AG09309 (cell line): ENCODE results near the gene FHL2.
"Not testable (repeated sequence)": the region's sequence is repeated elsewhere in the genome, so short reads cannot be mapped to it uniquely, and the experiment has no call there.

Source experiments
- DNase-seq: peaks from one replicate; pipeline ENCODE4 v3.0.0-alpha.2; 2010; ENCODE audit warnings: low read depth
- H3K4me3 ChIP-seq: 2 replicates; pipeline ENCODE4 v1.5.1; 2011; ENCODE audit warnings: mild to moderate bottlenecking, low read depth, low read length, moderate library complexity; ENCODE audit not compliant: control insufficient read depth
- TF ChIP-seq, protein P1 (sequence below): IDR thresholded peaks from 2 replicates; pipeline ENCODE4 v1.5.1; 2011; ENCODE audit warnings: mild to moderate bottlenecking, low read depth, low read length, inconsistent platforms; ENCODE audit not compliant: insufficient read depth, control insufficient read depth; ENCODE audit errors: missing control alignments

FHL2 gene

DNA sequence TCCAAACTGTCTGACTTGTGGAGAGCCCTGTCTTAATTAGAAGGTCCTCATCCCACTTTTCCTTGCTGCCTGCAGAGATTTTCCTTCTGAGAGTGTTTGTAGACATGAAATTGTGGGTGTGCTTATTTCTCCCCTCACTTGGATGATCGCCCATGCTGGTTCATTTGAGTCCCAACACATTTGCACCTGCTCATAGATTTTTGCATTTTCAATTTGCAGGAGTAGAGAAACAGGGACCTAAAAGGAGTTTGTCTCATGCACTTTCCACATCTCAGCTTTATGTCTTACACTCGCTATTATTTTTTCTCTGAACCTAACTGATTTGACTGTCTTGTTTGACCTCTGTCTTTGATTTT is 33.2 kb upstream of the FHL2 start:
- DNase-seq, result no peak
- TF ChIP-seq, protein P1, sequence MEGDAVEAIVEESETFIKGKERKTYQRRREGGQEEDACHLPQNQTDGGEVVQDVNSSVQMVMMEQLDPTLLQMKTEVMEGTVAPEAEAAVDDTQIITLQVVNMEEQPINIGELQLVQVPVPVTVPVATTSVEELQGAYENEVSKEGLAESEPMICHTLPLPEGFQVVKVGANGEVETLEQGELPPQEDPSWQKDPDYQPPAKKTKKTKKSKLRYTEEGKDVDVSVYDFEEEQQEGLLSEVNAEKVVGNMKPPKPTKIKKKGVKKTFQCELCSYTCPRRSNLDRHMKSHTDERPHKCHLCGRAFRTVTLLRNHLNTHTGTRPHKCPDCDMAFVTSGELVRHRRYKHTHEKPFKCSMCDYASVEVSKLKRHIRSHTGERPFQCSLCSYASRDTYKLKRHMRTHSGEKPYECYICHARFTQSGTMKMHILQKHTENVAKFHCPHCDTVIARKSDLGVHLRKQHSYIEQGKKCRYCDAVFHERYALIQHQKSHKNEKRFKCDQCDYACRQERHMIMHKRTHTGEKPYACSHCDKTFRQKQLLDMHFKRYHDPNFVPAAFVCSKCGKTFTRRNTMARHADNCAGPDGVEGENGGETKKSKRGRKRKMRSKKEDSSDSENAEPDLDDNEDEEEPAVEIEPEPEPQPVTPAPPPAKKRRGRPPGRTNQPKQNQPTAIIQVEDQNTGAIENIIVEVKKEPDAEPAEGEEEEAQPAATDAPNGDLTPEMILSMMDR, result no peak
- H3K4me3 ChIP-seq, result no peak overlapping the region

- DNase-seq, result no peak
- TF ChIP-seq, protein P1, result no peak
- no peak overlapping the region for H3K4me3 ChIP-seq
Measured at GRCh38 chr2:105431367-105432043, 32.7 kb upstream of the FHL2 start.

DNA sequence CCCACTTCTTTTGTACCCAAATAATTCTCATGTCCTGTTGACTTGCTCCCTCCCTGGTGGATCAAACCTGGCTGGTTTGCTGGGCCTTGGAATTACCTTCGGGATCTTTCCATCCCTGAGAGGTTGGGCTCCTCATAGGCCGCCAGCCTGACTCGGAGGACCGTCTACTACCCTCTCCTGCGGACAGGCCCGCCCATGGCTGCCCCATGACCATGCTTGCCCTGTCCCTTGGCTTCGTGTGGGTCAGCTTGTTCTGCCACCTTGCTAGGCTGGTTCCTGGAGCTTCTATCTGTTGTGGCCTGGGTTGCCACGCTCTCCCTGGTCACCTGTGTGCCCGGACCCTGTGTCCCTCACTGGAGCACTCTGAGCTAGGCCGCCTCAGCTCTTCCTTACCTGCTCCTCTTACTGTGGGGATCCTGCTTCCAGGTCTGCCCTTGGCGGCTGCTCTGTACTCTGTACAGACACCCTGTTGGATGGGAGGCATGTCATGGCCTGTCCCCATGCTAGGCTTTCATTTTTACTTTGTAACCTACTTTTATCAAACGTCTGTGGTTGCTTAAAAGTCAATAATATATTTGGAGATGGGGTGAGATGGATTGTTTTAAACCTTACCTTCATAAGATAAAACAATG is 29.7 kb upstream of the FHL2 start:
- TF ChIP-seq, protein P1, result no peak
- H3K4me3 ChIP-seq, result no peak overlapping the region
- DNase-seq, result no peak

GRCh38 chr2:105427485-105427884 is 28.6 kb upstream of the FHL2 start:
- DNase-seq, result no peak
- H3K4me3 ChIP-seq, result no peak overlapping the region
- TF ChIP-seq, protein P1, result no peak

DNA sequence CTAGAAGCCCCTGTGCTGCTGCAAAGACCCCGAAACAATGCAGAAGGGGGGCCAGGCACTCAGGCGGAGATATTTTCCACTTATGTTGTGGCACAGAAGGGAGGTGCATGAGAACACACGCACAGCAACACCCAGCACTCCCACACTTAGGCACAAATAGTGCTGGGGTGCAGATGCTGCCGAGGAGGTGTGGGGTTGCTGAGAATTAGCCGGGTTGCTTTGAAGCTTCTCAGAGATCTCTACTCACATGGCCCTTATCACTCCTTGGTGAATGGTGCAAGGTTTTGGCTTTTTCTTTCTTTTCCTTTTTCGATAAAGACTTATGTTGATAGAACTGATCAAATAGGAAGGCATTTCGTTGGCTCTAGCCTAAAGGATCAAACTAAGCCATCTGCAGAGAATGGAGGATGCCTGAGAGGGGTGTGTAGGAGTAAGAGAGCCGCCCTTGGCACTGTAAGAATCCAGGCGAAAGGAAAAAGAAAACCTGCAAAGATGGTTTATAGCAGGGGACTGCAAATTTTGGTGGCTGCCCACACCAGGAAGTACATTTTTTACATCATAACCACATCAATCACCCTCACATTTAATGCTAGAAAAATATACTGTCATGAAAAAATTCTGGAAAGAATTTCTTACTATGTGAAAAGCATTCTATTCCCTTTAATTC is 27.9 kb upstream of the FHL2 start:
- no peak for DNase-seq
- TF ChIP-seq, protein P1, result no peak
- no peak overlapping the region for H3K4me3 ChIP-seq

DNA sequence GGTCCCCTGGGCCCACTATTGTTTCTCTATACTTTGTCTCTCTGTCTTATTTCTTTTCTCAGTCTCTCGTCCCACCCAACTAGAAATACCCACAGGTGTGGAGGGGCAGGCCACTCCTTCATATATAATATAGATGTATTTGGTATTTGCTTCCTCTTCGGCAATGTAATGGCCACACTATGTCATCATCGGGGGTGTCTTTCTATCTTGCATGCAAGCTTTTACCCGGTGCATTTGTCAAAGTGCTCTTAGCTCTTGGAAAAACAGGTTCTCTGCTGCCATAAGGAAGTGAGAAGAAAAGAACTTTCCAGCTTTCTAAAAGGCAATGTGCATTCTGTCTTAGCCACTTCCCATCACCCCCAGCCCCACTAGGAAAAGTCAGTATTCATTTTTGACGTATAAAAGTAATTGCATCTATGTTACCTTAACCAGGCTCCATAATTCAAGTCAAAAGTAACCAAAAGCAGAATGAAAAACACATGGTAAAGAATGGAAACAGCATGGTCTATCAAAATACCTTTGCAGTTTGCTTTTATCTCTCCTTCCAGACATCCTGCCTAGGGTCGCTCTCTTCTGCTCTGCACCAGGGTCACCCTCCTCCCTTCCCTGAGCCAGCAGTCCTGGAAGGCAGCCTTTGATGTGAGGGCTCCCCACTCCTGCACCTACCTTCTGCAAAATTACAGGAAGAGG is 27.2 kb upstream of the FHL2 start:
- no peak for DNase-seq
- TF ChIP-seq, protein P1, result no peak
- no peak overlapping the region for H3K4me3 ChIP-seq

DNA sequence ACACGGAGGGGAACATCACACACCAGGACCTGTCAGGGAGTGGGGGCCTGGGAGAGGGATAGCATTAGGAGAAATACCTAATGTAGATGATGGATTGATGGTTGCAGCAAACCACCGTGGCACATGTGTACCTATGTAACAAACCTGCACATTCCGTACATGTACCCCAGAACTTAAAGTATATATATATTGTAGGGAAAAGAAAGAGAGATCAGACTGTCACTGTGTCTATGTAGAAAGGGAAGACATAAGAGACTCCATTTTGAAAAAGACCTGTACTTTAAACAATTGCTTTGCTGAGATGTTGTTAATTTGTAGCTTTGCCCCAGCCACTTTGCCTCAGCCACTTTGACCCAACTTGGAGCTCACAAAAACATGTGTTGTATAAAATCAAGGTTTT is 26.0 kb upstream of the FHL2 start:
- not testable (repeated sequence) for DNase-seq, H3K4me3 ChIP-seq
